Peyer's patch (tissue), 4 donors: ENCODE measurements around the gene SLC44A4.

ENCODE experiments used
- POLR2A ChIP-seq, 2 donors: fragments of 450-650 bp; IDR thresholded peaks; one replicate each; pipeline ENCODE4 v1.5.1; 2017; ENCODE audit warnings: antibody characterized with exemption in 2 of 2, mild to moderate bottlenecking in 2 of 2, moderate library complexity in 2 of 2
- TF ChIP-seq, protein P1 (sequence below), 6 experiments: fragments of 450-650 bp in 4 of 6; fragments of 200-600 bp in 2 of 6; sonication (generic) in 1 of 6; IDR thresholded peaks; one replicate each; pipeline ENCODE4 v1.5.1; 2017 to 2019; ENCODE audit warnings: antibody characterized with exemption in 6 of 6, mild to moderate bottlenecking in 3 of 6, moderate library complexity in 1 of 6

DNA sequence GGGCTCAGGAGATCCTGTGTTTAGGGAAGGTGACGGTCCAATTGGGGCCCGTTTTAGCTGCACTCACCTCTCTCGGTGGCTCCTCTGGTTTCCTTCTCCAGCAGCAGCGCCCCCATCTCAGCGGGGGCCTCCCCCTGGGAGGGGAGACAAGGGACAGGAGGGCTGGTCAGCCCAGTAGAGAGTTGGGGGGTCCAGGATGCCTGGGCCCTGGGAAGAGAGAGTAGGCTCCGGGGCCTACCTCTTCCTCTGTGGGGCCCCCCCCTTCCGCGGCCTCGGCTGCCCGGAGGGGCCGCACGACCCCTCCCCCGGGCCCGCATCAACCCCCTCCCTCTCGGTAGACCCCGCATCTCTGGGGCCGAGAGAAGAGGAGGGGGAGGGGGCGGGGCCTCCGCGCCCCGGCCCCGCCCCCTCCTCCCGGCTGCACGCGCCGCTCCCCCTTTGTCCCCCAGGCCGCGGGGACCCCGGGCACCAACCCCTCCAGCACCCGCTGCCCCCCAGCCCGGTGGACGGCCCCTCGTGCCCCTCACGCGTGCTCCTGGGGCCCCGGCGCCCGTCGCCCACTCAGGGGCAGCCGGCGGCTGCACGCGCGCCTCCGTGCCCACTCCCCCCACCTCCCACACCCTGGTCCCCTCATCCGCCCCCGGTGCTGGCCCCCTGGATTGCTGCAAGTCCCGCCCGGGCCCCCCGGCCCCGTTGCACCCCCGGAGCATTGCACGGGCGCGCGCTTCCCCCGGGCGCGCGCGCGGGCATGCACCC lies 18.2 kb upstream of the SLC44A4 start:
- TF ChIP-seq, protein P1, sequence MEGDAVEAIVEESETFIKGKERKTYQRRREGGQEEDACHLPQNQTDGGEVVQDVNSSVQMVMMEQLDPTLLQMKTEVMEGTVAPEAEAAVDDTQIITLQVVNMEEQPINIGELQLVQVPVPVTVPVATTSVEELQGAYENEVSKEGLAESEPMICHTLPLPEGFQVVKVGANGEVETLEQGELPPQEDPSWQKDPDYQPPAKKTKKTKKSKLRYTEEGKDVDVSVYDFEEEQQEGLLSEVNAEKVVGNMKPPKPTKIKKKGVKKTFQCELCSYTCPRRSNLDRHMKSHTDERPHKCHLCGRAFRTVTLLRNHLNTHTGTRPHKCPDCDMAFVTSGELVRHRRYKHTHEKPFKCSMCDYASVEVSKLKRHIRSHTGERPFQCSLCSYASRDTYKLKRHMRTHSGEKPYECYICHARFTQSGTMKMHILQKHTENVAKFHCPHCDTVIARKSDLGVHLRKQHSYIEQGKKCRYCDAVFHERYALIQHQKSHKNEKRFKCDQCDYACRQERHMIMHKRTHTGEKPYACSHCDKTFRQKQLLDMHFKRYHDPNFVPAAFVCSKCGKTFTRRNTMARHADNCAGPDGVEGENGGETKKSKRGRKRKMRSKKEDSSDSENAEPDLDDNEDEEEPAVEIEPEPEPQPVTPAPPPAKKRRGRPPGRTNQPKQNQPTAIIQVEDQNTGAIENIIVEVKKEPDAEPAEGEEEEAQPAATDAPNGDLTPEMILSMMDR (IDR thresholded peaks at IDR 0.05): no peak
- TF ChIP-seq POLR2A (IDR thresholded peaks at IDR 0.05): no peak
